ENCODE results near the gene GAS2L3.

DNA sequence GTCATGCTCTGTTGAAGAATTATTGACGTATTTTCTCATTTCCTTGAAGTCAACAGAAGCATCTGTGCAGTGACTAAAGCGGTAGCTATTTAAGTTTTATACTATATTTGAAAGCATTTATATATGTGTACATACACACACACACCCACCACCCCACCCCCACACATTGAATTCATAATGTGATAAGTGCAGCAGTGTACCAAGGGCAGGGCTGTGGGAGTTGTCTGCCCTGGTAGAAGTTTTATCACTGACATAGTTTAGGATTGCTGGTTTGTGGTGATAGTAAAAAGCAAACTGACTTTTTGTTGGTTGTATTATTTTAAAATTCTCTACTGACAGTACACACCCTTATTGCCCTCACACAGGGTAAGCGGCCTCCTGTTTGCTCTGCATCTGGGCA lies 39.1 kb downstream of the GAS2L3 start:
- TF ChIP-seq POLR2A (IDR thresholded peaks at IDR 0.05) (no peak), POLR2AphosphoS5 (IDR thresholded peaks at IDR 0.05) (no peak), CTCF (IDR thresholded peaks at IDR 0.05) (no peak)
